Astrocyte (in vitro differentiated cells and primary cell): ENCODE measurements around the gene ECHDC3.

Source experiments
- EZH2 ChIP-seq: IDR thresholded peaks from 2 replicates; pipeline ENCODE4 v1.6.1; 2012; ENCODE audit warnings: mild to moderate bottlenecking, low read length, inconsistent platforms; ENCODE audit not compliant: insufficient read depth
- TF ChIP-seq, protein P1 (sequence below): IDR thresholded peaks from 2 replicates; pipeline ENCODE4 v1.5.1; 2011; ENCODE audit warnings: low read depth, mild to moderate bottlenecking, inconsistent platforms, low read length, moderate library complexity; ENCODE audit not compliant: insufficient read depth

DNA sequence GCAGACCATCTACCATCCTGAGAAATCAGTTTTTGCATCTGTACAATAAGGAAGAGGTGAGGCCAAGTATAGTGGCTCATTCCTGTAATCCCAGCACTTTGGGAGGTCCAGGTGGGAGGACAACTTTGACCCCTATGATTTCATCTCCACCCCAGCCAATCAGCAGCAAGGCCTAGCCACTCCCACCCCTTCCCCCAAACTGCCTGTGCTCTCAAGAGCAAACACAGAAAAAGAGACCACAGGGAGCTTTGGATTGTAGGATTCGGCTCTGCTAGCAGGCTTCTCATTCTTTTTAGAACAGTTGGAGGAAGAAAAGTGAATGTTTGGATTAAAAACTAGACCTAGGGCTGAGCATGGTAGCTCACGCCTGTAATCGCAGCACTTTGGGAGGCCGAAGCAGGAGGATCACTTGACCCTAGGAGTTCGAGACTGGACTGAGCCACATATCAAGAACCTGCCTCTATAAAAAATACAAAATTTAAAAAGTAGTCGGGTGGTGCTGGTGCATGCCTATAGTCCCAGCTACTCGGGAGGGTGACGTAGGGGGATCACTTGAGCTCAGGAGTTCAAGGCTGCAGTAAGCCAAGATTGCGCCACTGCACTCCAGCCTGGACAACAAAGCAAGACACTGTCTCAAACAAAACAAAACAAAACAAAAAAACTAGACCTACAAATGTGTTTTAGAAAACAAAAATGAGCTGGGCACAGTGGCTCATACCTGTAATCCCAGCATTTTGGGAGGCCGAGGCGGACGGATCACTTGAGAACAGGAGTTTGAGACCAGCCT is 55.9 kb downstream of the ECHDC3 start:
- TF ChIP-seq, protein P1, sequence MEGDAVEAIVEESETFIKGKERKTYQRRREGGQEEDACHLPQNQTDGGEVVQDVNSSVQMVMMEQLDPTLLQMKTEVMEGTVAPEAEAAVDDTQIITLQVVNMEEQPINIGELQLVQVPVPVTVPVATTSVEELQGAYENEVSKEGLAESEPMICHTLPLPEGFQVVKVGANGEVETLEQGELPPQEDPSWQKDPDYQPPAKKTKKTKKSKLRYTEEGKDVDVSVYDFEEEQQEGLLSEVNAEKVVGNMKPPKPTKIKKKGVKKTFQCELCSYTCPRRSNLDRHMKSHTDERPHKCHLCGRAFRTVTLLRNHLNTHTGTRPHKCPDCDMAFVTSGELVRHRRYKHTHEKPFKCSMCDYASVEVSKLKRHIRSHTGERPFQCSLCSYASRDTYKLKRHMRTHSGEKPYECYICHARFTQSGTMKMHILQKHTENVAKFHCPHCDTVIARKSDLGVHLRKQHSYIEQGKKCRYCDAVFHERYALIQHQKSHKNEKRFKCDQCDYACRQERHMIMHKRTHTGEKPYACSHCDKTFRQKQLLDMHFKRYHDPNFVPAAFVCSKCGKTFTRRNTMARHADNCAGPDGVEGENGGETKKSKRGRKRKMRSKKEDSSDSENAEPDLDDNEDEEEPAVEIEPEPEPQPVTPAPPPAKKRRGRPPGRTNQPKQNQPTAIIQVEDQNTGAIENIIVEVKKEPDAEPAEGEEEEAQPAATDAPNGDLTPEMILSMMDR, result no peak
- TF ChIP-seq EZH2, result no peak
